Activated naive CD8-positive, alpha-beta T cell treated with anti-CD3 and anti-CD28 coated beads for 36 hours (primary cell): Measurements from ENCODE around the gene MVD. TPM values are rescaled to one million over a fixed set of nuclear protein-coding genes. Genes with fewer than 3 reads are reported as not detected.
"Not testable (repeated sequence)": the region's sequence is repeated elsewhere in the genome, so short reads cannot be mapped to it uniquely, and the experiment has no call there.

Source experiments
- DNase-seq: peaks from one replicate; pipeline ENCODE4 v3.0.0; 2021
- H3K27ac Mint-ChIP-seq: one replicate; pipeline ENCODE4 v1.8.0; 2022; ENCODE audit warnings: mild to moderate bottlenecking, moderate library complexity, mixed read lengths
- H3K27me3 Mint-ChIP-seq: one replicate; pipeline ENCODE4 v1.8.0; 2022; ENCODE audit warnings: mild to moderate bottlenecking, mixed read lengths
- H3K36me3 Mint-ChIP-seq: one replicate; pipeline ENCODE4 v1.8.0; 2021; ENCODE audit warnings: mild to moderate bottlenecking, mixed read lengths
- H3K4me1 Mint-ChIP-seq: one replicate; pipeline ENCODE4 v1.8.0; 2021; ENCODE audit warnings: mixed read lengths
- H3K4me3 Mint-ChIP-seq: one replicate; pipeline ENCODE4 v1.8.0; 2022; ENCODE audit warnings: mild to moderate bottlenecking, moderate library complexity, mixed read lengths
- H3K9me3 Mint-ChIP-seq: one replicate; pipeline ENCODE4 v1.8.0; 2022; ENCODE audit warnings: mixed read lengths
- total RNA-seq, 2 experiments: library from RNA; stranded (reverse); gene quantifications; one replicate each; pipeline ENCODE4 v1.2.3, GENCODE V29; 2021

MVD gene
- total RNA-seq, 2 experiments from 2014 or later = 53.3 to 56.6 TPM

GRCh38 chr16:88610909-88611812 lies 51.7 kb downstream of the MVD start:
- H3K27ac Mint-ChIP-seq = no peak overlapping the region
- no peaks in the 10 kb centered on the region for H3K9me3 Mint-ChIP-seq
- no peak overlapping the region for H3K4me3 Mint-ChIP-seq
- H3K36me3 Mint-ChIP-seq = peaks cover 18% of the 10 kb centered on the region
- no peak for DNase-seq
- no peaks in the 10 kb centered on the region for H3K27me3 Mint-ChIP-seq
- peaks cover 2% of the 10 kb centered on the region for H3K4me1 Mint-ChIP-seq

GRCh38 chr16:88610080-88610479 lies 52.8 kb downstream of the MVD start:
- Mint-ChIP-seq H3K4me1 (peaks cover 2% of the 10 kb centered on the region), H3K27me3 (no peaks in the 10 kb centered on the region), H3K9me3 (no peaks in the 10 kb centered on the region), H3K4me3 (no peak overlapping the region), H3K27ac (no peak overlapping the region), H3K36me3 (peaks cover 22% of the 10 kb centered on the region)
- no peak for DNase-seq

GRCh38 chr16:88609426-88609825 lies 53.5 kb downstream of the MVD start:
- peaks cover 22% of the 10 kb centered on the region for H3K36me3 Mint-ChIP-seq
- H3K27ac Mint-ChIP-seq, H3K4me1 Mint-ChIP-seq, DNase-seq, H3K4me3 Mint-ChIP-seq, H3K9me3 Mint-ChIP-seq, H3K27me3 Mint-ChIP-seq: not testable (repeated sequence)

GRCh38 chr16:88608076-88608475 lies 54.8 kb downstream of the MVD start:
- peaks cover 2% of the 10 kb centered on the region for H3K4me1 Mint-ChIP-seq
- H3K36me3 Mint-ChIP-seq = peaks cover 19% of the 10 kb centered on the region
- H3K9me3 Mint-ChIP-seq = no peaks in the 10 kb centered on the region
- H3K27me3 Mint-ChIP-seq = no peaks in the 10 kb centered on the region
- no peak overlapping the region for H3K27ac Mint-ChIP-seq
- no peak for DNase-seq
- no peak overlapping the region for H3K4me3 Mint-ChIP-seq

DNA sequence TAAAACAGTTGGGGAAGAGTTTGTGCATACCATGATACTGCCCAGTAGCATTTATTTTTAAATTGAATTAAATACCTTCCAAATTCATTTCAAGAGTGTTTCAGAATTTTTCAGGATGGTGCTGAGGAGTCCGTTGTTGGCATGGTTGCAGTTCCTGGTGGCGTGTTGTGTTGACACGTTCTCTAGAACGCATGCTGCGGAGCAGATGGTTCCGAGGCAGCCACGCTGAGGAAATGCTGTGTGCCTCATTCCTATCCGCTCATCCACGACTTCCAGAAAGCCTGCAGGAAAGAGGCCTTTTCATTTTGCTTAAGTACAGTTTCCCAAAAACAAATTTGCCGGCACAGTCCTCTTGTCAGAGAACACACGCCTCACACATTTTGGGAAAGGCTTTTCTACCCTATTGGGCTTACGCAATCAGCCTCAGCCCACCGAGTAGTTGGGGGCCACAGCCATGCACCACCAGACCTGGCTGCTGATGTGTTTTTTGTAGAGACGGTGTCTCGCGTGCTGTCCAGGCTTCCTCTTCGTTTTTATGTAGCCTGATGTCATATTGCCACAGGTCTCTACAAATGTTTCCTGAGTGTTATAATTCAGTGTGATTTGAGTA lies 56.6 kb downstream of the MVD start:
- Mint-ChIP-seq H3K36me3 (peaks cover 22% of the 10 kb centered on the region), H3K9me3 (no peaks in the 10 kb centered on the region)
- DNase-seq = no peak

GRCh38 chr16:88605186-88606147 lies 57.4 kb downstream of the MVD start:
- peaks cover 23% of the 10 kb centered on the region for H3K36me3 Mint-ChIP-seq
- H3K4me3 Mint-ChIP-seq = no peak overlapping the region
- H3K27me3 Mint-ChIP-seq = no peaks in the 10 kb centered on the region

More for the DNA sequence above, 56.6 kb downstream of the MVD start:
- H3K27ac Mint-ChIP-seq = no peak overlapping the region
- no peak overlapping the region for H3K4me3 Mint-ChIP-seq
- no peaks in the 10 kb centered on the region for H3K27me3 Mint-ChIP-seq
- peaks cover 2% of the 10 kb centered on the region for H3K4me1 Mint-ChIP-seq

GRCh38 chr16:88602091-88602490 lies 60.8 kb downstream of the MVD start:
- H3K27ac Mint-ChIP-seq = no peak overlapping the region
- H3K36me3 Mint-ChIP-seq = peaks cover 23% of the 10 kb centered on the region
- no peaks in the 10 kb centered on the region for H3K27me3 Mint-ChIP-seq
- no peaks in the 10 kb centered on the region for H3K9me3 Mint-ChIP-seq
- DNase-seq = no peak
- H3K4me1 Mint-ChIP-seq = peaks cover 4% of the 10 kb centered on the region
- H3K4me3 Mint-ChIP-seq = no peak overlapping the region

More at GRCh38 chr16:88605186-88606147, 57.4 kb downstream of the MVD start:
- H3K4me1 Mint-ChIP-seq = peaks cover 2% of the 10 kb centered on the region
- DNase-seq = no peak
- H3K9me3 Mint-ChIP-seq = no peaks in the 10 kb centered on the region
- no peak overlapping the region for H3K27ac Mint-ChIP-seq

Other genes with a start within 250 kb of the MVD start
- 1 to 10 TPM; 6.7 to 6.9 TPM for gene ZFPM1, start 209.8 kb downstream of the MVD start, total RNA-seq
- gene ZC3H18, start 92.7 kb downstream of the MVD start, total RNA-seq = 10 to 100 TPM; 84.3 to 86.8 TPM
- gene IL17C, start 24.5 kb downstream of the MVD start, total RNA-seq = not detected
- gene CYBA, start 12.0 kb downstream of the MVD start, total RNA-seq = 100 to 1,000 TPM; 197 to 204 TPM
- gene SNAI3, start 23.4 kb upstream of the MVD start, total RNA-seq = 1 to 10 TPM; 2.0 to 2.2 TPM
- gene RNF166, start 43.3 kb upstream of the MVD start, total RNA-seq = 10 to 100 TPM; 58.7 to 59.0 TPM
- gene CTU2, start 43.4 kb upstream of the MVD start, total RNA-seq = 10 to 100 TPM; 59.7 to 62.7 TPM
- gene PIEZO1, start 122.1 kb upstream of the MVD start, total RNA-seq = 10 to 100 TPM; 86.7 to 87.0 TPM
- gene CDT1, start 140.7 kb upstream of the MVD start, total RNA-seq = 100 to 1,000 TPM; 156 to 158 TPM
- gene APRT, start 148.8 kb upstream of the MVD start, total RNA-seq = 100 to 1,000 TPM; 241 to 272 TPM
- 10 to 100 TPM; 14.7 to 14.9 TPM for gene GALNS, start 193.9 kb upstream of the MVD start, total RNA-seq
- gene TRAPPC2L, start 194.0 kb upstream of the MVD start, total RNA-seq = 10 to 100 TPM; 81.8 to 91.3 TPM
- gene PABPN1L, start 203.6 kb upstream of the MVD start, total RNA-seq = not detected